ENCODE data around the gene KCNQ2.

Gene KCNQ2

DNA sequence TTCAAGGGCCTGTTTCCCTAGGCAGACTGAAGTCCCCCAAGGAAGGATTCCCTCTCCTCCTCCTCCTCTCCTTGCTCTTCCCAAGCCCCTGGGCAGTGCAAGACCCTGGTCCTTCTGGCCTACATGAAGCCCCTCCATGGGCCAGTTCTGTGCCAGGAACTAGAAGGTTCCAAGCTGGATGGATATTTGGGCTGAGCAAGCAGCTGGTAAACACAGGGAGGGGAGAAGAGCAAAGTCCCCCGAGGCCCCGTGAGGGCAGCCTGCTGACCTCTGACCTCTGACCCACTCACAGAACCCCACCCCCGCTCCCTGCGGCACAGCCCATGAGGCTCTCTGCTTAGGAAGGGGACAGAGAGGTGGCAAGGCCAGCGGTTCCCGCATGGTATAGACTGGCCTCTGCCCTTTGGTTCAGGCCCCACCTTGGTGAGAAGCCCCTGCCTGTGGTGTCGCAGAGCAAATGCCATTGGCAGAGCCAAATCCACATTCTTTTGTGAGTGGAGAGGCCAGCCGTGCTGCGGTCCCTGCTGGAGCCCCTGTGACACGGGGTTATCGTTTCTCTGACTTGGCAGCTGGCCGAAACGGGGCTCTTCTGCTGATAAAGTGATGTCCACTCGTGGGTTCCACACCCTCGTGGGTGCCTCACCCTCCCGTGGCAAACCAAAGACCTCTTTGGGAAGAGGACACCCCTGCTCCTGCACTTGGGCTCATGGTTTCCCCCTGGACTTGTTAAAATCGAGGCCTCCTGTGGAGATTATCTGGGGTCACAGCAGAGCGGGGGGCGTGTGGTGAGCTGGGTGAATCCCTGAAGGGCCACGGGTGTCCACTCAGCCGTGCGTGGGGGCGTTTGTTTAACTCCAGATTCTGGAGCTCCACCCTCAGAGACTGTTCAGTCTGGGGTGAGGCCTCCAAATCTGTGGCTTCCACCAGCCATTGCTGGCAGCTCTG lies 109.2 kb downstream of the KCNQ2 start:
- H3K9me3 ChIP-seq, result no peaks in the 10 kb centered on the region
- TF ChIP-seq Cebpa-rat (IDR thresholded peaks at IDR 0.05), result no peak
- no peaks in the 10 kb centered on the region for H3K36me3 ChIP-seq
- H3K9ac ChIP-seq, result no peak overlapping the region
- no peak overlapping the region for H3K4me2 ChIP-seq
- peaks cover 60% of the 10 kb centered on the region for H3K27me3 ChIP-seq
- no peak overlapping the region for H3K27ac ChIP-seq
- no peak overlapping the region for H3K4me3 ChIP-seq
- peaks cover 20% of the 10 kb centered on the region; the same call in 1 of the 2 replicates for H4K20me1 ChIP-seq
- H3K4me1 ChIP-seq, result peaks cover 31% of the 10 kb centered on the region

DNA sequence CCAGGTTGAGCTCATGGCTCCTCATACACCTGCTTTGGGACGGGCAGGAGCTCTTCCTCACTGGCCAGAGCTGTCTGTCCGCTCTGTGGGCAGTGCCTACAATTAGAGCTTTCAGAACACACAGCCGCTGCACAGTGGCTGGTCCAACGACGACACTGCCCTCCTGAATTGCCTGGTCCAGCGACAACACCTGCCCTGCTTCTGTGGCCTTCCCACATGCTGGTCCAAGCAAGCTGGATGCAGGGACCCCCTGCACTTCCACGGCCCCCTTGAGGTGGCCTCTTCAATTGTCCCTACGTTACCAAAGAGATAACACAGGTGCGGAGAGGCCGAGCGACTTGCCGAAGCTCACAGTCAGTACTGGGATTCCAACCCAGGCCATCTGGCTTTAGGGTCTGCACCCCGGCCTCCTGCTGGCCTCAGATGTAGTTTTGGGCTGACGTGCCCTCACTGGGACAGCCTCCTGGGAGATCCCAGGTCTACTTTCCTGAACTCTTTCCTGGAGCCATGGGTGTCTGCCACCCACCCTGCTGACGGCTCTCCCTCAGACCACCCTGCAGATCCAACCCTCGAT lies 109.9 kb downstream of the KCNQ2 start:
- H3K9me3 ChIP-seq, result no peaks in the 10 kb centered on the region
- H4K20me1 ChIP-seq, result peaks cover 26% of the 10 kb centered on the region; the same call in 1 of the 2 replicates
- no peak for TF ChIP-seq Cebpa-rat (IDR thresholded peaks at IDR 0.05)
- no peaks in the 10 kb centered on the region for H3K36me3 ChIP-seq
- no peak overlapping the region for H3K27ac ChIP-seq
- no peak overlapping the region for H3K4me3 ChIP-seq
- no peak overlapping the region for H3K9ac ChIP-seq
- H3K27me3 ChIP-seq, result peaks cover 68% of the 10 kb centered on the region
- H3K4me1 ChIP-seq, result peaks cover 29% of the 10 kb centered on the region
- no peak overlapping the region for H3K4me2 ChIP-seq

DNA sequence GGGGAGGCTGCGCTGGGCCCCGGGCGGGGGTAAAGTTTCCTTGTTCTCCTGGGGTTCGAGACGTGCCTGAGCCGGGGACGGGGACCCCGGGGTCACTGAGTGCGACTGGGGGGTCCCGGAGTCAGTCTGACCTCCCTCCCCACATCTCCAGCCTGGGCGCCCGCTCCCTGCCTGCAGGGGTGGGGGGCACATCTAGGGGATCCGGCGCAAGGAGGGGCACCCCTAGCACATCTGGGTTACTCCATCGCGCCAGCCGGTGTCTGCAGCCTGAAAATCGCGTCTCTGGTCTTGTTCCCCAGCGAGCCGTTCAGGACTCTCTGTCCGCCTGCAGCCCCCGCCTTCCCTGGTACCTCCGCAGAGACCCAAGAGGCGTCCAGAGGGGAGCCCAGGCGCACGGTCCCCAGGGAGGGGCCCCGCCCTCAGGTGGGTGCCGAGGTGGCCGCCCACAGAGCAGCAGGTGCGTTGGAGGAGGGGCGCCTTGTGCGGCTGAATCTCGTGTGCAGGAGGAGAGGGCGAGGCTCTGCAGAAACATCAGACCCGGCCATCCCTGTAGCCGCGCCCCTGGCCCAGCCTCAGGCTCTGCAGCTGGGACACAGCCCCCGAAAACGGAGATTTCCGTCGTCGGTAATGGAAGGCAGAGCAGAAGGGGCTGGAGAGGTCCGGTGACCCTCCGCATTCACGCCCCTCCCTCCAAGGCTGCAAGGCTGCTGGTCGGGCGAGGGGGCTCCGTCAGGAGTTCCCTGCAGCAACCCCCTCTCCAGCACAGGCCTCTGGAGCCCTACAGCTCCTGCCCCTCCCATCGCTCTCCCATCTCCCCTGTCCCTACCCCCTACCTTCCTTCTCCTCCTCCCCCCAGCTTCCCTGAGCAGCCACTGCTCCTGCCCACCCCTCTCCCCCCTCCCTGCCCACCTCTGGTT lies 110.7 kb downstream of the KCNQ2 start:
- no peak overlapping the region for H3K4me3 ChIP-seq
- no peaks in the 10 kb centered on the region for H3K9me3 ChIP-seq
- peak overlapping the region; percentile 49 for H3K4me2 ChIP-seq
- TF ChIP-seq Cebpa-rat (IDR thresholded peaks at IDR 0.05), result no peak
- no peaks in the 10 kb centered on the region for H3K36me3 ChIP-seq
- H3K27me3 ChIP-seq, result peaks cover 71% of the 10 kb centered on the region
- peaks cover 26% of the 10 kb centered on the region; the same call in 1 of the 2 replicates for H4K20me1 ChIP-seq
- H3K4me1 ChIP-seq, result peaks cover 22% of the 10 kb centered on the region
- no peak overlapping the region for H3K27ac ChIP-seq
- H3K9ac ChIP-seq, result no peak overlapping the region

DNA sequence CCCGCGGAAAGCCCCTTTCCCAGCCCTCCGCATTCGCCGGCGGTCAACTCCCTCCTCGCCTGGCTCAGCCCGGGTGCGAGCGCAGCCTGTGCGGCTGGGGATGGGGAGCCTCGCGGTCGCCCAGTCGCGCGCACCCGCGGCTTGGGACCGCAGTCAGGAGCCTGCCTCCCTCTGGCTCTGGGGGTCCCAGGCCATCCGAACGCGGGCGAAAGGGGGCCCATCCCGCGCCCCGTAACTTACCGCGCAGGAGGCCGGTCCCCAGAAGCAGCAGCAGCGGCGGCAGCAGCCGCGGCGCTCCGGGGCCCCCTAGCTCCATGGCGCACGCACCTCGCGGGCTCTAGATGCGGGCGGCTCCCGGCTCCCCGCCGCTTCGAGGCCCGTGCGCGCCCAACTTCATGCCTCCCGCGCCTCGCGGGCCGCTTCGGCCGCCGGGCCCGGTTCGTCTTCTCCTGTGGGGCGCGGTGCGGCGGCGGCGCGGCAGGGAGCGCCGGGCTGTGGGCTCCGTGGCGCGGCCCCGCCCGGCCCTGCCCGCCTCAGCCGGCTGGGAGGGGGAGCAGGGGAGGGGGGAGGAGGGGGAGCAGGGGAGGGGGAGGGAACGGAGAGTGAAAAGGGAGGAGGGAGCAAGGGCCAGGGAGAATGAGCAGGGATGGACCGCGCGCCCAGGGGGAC lies 111.5 kb downstream of the KCNQ2 start, which contains the start of gene CHRNA4:
Gene CHRNA4 (minus strand): TSS at position 500 of the 669 bp plus-strand sequence. CDS start 184 bp downstream, at position 316.
- Histone ChIP-seq H3K4me2 (peak within 1 kb of the TSS; percentile 49), H3K27me3 (peaks cover 71% of the 10 kb centered on the region), H3K9me3 (no peaks in the 10 kb centered on the region), H3K4me3 (no peak within 1 kb of the TSS), H3K27ac (no peak within 1 kb of the TSS), H3K4me1 (peaks cover 16% of the 10 kb centered on the region), H4K20me1 (peaks cover 26% of the 10 kb centered on the region; the same call in 1 of the 2 replicates), H3K36me3 (no peaks in the 10 kb centered on the region), H3K9ac (no peak within 1 kb of the TSS)
- no peak for TF ChIP-seq Cebpa-rat (IDR thresholded peaks at IDR 0.05)

DNA sequence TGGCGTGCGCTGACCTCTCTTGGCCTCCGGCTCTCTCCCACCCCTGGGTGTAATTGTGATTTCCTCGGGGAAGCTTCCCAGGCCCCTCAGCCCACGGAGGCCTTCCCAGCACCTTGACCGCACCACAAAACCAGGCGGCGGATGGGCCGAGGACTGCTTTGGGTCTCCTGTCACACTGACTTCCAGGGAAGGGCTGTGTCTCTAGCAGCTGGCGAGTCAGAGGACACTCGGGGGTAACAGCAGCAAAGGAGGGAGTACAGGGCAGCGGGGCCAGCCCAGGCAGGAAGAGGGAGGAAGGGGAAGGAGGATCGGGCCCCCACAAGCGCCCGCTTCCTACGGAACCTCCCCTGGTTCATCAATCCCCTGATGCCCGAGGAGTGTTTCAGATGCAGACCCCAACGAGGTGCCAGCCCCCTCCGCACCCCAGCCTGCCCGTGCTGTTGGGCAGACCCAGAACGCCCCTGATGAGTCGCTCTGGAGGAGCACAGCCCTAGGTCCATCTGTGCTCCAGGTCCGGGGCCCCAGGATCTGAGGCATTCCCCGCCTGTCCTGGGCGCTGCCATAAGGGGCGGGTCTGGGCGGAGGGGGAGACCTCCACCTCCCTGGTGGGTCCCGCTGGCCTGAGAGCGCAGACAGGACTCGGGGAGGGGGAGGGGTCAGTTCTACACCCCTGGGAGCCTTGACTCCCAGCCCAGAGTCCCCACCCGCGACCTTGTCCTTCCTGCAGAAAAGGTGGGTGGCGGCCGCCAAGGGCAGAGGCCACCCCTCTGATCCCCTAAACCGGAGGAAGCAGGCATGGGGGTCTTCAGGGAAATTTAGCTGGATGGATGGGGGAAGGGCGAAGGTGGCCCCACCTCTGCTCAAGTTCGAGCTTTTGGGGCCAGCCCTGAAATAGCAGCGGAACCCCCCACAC lies 112.3 kb downstream of the KCNQ2 start:
- H3K27ac ChIP-seq, result no peak overlapping the region
- no peak overlapping the region for H3K9ac ChIP-seq
- H3K4me2 ChIP-seq, result no peak overlapping the region
- TF ChIP-seq Cebpa-rat (IDR thresholded peaks at IDR 0.05), result no peak
- no peaks in the 10 kb centered on the region for H3K36me3 ChIP-seq
- peaks cover 75% of the 10 kb centered on the region for H3K27me3 ChIP-seq
- H4K20me1 ChIP-seq, result peaks cover 26% of the 10 kb centered on the region; the same call in 1 of the 2 replicates
- peaks cover 13% of the 10 kb centered on the region for H3K4me1 ChIP-seq
- no peaks in the 10 kb centered on the region for H3K9me3 ChIP-seq
- no peak overlapping the region for H3K4me3 ChIP-seq

DNA sequence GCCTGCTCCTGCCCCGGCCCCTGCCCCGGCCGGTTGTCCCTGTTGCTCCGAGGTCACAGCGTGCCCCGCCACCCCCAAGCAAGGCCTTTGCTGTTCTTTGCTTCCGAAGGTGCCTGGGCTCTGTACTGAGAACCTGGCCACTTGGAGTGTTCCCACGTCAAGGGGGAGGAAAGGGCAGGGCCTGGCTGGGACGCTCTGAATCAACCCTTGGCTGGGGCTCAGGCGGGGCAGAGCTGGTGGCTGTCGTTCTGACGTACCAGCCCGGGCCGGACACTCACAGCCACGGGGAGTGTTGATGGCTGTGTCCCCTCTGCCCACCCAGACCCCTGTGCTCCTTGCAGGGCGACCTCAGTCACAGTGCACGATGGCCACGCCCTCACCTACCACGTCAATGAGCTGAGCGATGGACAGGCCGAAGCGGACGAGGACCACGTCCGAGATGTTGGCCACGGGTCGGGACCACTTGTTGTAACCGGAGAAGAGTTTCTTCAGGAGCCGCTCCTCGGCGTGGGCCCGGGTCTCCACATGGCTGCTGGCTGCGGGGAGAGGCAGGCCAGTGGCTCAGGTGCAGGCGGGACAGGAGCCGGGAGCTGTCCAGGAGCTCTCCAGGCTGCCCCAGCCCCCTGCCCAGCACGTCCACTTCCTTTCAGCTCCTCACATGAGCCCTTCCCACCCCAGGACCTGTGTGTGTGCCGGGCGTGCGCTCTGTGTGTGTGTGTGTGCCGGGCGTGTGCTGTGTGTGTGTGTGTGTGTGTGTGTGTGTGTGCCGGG lies 113.1 kb downstream of the KCNQ2 start:
- Histone ChIP-seq H3K27ac (no peak overlapping the region), H3K4me3 (no peak overlapping the region), H3K27me3 (peaks cover 74% of the 10 kb centered on the region), H3K36me3 (no peaks in the 10 kb centered on the region), H3K9ac (no peak overlapping the region), H3K4me1 (peaks cover 7% of the 10 kb centered on the region), H3K9me3 (no peaks in the 10 kb centered on the region), H3K4me2 (no peak overlapping the region), H4K20me1 (peaks cover 26% of the 10 kb centered on the region; the same call in 1 of the 2 replicates)
- TF ChIP-seq Cebpa-rat (IDR thresholded peaks at IDR 0.05), result no peak

DNA sequence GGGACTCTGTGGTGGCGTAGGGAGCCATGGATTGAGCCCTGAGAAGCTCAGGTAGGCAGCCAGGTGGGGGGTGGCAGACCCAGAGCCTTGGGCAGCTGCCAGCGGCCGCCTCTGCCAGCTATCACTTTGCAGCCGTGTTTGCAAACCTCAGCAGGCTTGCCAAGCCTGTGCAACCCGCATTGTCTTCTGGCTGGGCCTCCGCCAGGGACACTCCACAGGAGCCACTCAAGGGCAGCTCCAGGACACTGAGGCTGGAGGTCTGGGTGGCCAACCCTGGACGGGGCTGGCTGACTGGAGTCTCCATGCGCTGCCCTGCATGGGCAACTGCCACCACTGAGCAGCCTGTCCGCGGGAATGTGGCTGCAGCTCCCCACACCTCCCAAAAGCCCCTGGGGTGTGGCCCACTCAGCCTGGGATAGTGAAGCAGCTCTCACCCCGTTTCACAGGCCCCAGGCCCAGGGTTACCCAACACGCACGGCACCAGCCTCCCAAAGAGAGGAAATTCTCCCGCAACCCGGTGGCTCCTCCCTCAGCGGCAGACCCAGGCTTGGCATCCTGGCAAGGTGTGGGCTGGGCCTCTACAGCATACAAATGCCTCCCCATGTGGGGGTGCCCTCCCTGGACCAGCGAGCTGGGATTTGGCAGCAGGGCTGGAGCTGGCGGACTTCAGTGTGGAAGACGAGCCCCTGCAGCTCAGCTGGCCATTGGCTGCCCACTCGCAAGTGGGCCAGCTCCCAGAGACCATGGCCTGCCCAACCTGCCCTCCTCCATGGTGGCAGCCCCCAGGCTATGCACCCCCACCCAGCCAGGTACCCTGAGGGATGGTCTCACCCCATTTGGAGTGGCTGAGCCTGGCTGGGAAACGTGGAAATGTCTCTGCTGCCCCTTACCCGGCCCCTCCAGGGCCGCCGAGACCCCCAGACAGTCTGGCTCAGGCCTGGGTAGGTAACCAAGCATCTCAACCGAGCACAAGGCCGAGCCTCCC lies 114.2 kb downstream of the KCNQ2 start:
- Histone ChIP-seq H3K4me2 (no peak overlapping the region), H3K9ac (no peak overlapping the region)

More for the DNA sequence above, 114.2 kb downstream of the KCNQ2 start:
- no peak overlapping the region for H3K27ac ChIP-seq
- H3K4me1 ChIP-seq, result peaks cover 8% of the 10 kb centered on the region
- TF ChIP-seq Cebpa-rat (IDR thresholded peaks at IDR 0.05), result no peak
- H3K27me3 ChIP-seq, result peaks cover 63% of the 10 kb centered on the region
- H4K20me1 ChIP-seq, result peaks cover 26% of the 10 kb centered on the region; the same call in 1 of the 2 replicates
- no peaks in the 10 kb centered on the region for H3K9me3 ChIP-seq
- no peak overlapping the region for H3K4me3 ChIP-seq
- H3K36me3 ChIP-seq, result no peaks in the 10 kb centered on the region

All from BLaER1 (cell line).